ENCODE data around the gene DCUN1D2.

DCUN1D2 gene

GRCh38 chr13:113532156-113532806 lies 41.8 kb upstream of the DCUN1D2 start:
- Mint-ChIP-seq H3K36me3 (ENCODE audit: low read depth) (peaks cover 67% of the 10 kb centered on the region), H3K4me1 (peaks cover 9% of the 10 kb centered on the region), H3K4me3 (no peak overlapping the region), H3K9me3 (no peaks in the 10 kb centered on the region), H3K27me3 (ENCODE audit: low read depth) (no peaks in the 10 kb centered on the region), H3K27ac (peak overlapping the region in 1 of 3 experiments; percentile 2)
- no peak for TF ChIP-seq CTCF (IDR thresholded peaks at IDR 0.05; ENCODE audit: unreplicated experiment in 3 of 3)

GRCh38 chr13:113531041-113531873 lies 40.7 kb upstream of the DCUN1D2 start:
- Mint-ChIP-seq H3K27me3 (ENCODE audit: low read depth) (no peaks in the 10 kb centered on the region), H3K36me3 (ENCODE audit: low read depth) (peaks cover 65% of the 10 kb centered on the region), H3K4me3 (no peak overlapping the region), H3K4me1 (peaks cover 9% of the 10 kb centered on the region), H3K27ac (no peak overlapping the region), H3K9me3 (no peaks in the 10 kb centered on the region)
- no peak for TF ChIP-seq CTCF (IDR thresholded peaks at IDR 0.05; ENCODE audit: unreplicated experiment in 3 of 3)

GRCh38 chr13:113528813-113529180 lies 38.3 kb upstream of the DCUN1D2 start:
- no peak for TF ChIP-seq CTCF (IDR thresholded peaks at IDR 0.05; ENCODE audit: unreplicated experiment in 3 of 3)
- Mint-ChIP-seq H3K4me1 (peaks cover 8% of the 10 kb centered on the region), H3K9me3 (no peaks in the 10 kb centered on the region), H3K27me3 (ENCODE audit: low read depth) (no peaks in the 10 kb centered on the region), H3K4me3 (no peak overlapping the region), H3K36me3 (ENCODE audit: low read depth) (peaks cover 69% of the 10 kb centered on the region), H3K27ac (no peak overlapping the region)

DNA sequence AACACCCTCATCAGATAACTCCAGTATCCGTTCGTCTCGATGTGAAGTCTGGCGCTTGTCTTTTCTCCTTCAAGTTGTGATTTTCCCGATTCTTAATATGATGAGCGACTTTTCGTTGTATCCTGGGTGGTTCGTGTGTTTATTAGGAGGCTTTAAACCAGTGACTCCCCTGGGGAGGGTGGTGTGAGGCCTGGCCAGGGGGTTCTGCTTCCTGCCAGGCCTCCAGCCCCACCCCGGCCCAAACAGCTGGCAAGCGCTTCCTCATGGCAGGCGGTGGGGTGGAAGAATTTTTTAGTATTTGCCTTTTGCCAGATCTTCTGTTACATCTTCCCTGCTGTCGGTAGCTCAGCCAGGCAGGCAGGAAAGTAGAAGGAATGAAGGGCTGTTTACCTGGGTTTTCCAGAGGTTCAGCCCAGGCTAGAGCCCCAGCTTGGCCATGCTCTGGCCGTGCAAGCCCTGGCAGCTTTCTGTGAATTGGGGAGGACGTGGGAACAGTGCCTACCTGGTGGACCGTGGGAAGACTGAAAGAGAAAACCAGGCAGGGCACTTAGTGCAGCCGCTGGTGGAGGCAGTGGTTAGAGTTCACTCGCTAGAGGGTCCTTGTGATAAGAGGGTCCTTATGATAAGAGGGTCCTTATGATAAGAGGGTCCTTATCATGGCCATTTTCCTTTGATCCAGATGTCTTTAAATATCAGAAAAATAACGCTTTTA lies 37.7 kb upstream of the DCUN1D2 start:
- Mint-ChIP-seq H3K4me3 (no peak overlapping the region), H3K27ac (no peak overlapping the region), H3K4me1 (peaks cover 3% of the 10 kb centered on the region), H3K36me3 (ENCODE audit: low read depth) (peaks cover 69% of the 10 kb centered on the region), H3K27me3 (ENCODE audit: low read depth) (no peaks in the 10 kb centered on the region), H3K9me3 (no peaks in the 10 kb centered on the region)
- TF ChIP-seq CTCF (IDR thresholded peaks at IDR 0.05; ENCODE audit: unreplicated experiment in 3 of 3), result no peak

DNA sequence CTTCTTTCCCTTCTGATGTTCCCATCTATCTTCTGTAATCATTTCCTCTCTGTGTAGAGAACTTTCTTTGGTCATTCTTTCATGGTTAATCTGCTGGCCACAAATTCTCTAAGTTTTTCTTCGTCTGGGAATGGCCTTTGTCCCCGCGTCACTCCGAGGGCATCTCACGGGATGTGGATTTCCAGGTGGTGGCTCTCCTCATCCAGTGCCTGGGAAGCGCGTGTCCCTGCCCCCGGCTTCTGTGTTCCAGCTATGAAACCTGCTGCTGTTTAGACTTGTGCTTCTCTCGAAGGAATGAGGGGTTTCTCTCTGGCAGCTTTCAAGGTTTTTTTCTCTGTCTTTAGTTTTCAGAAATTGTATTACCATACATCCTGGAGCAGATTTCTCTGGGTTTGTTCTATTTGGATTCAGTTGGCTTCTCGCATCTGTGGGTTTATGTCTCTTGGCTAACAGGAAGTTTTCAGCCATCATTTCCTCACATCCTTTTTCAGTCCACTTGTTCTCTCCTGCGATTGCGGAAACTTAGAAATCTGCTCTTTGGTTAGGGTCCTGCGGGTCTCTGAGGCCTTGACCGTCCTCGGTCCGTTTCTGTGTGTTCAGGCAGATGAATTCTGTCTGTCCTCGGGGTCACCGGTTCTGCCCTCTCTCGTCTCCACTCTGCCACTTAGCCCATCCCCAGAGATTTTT lies 36.9 kb upstream of the DCUN1D2 start:
- Mint-ChIP-seq H3K4me3 (no peak overlapping the region), H3K27ac (no peak overlapping the region), H3K27me3 (ENCODE audit: low read depth) (no peaks in the 10 kb centered on the region), H3K36me3 (ENCODE audit: low read depth) (peaks cover 76% of the 10 kb centered on the region), H3K4me1 (no peaks in the 10 kb centered on the region), H3K9me3 (peaks cover 3% of the 10 kb centered on the region)
- TF ChIP-seq CTCF (IDR thresholded peaks at IDR 0.05; ENCODE audit: unreplicated experiment in 3 of 3), result no peak
